Neuronal stem cell (in vitro differentiated cells): Measurements from ENCODE around the gene FECH.

Experiments
- DNase-seq: peaks from one replicate; pipeline ENCODE4 v3.0.0-alpha.2; 2013; ENCODE audit warnings: low spot score
- H2AFZ ChIP-seq: one replicate; pipeline ENCODE4 v1.6.1; 2013; ENCODE audit warnings: mild to moderate bottlenecking, low read length, inconsistent platforms
- H2AK5ac ChIP-seq: 2 replicates; pipeline ENCODE4 v1.6.1; 2013; ENCODE audit warnings: low read depth, mild to moderate bottlenecking, inconsistent platforms, low read length, moderate library complexity, mixed read lengths
- H2BK120ac ChIP-seq: 2 replicates; pipeline ENCODE4 v1.6.1; 2013; ENCODE audit warnings: low read depth, mild to moderate bottlenecking, inconsistent platforms, low read length, moderate library complexity, mixed read lengths
- H2BK12ac ChIP-seq: one replicate; pipeline ENCODE4 v1.6.1; 2013; ENCODE audit warnings: low read length, inconsistent platforms
- H2BK15ac ChIP-seq: 2 replicates; pipeline ENCODE4 v1.6.1; 2013; ENCODE audit warnings: mild to moderate bottlenecking, low read length, inconsistent platforms, mixed read lengths
- H2BK5ac ChIP-seq: one replicate; pipeline ENCODE4 v1.6.1; 2013; ENCODE audit warnings: inconsistent platforms, mild to moderate bottlenecking, low read length, moderate library complexity
- H3K14ac ChIP-seq: one replicate; pipeline ENCODE4 v1.6.1; 2013; ENCODE audit warnings: low read length, inconsistent platforms
- H3K18ac ChIP-seq: 2 replicates; pipeline ENCODE4 v1.6.1; 2013; ENCODE audit warnings: low read length, inconsistent platforms
- H3K23ac ChIP-seq: 2 replicates; pipeline ENCODE4 v1.6.1; 2013; ENCODE audit warnings: low read depth, mild to moderate bottlenecking, mixed read lengths, low read length, inconsistent platforms; ENCODE audit not compliant: poor library complexity
- H3K27ac ChIP-seq: replicated peaks from 3 replicates; pipeline ENCODE4 v1.5.1; 2013; ENCODE audit warnings: low read length, inconsistent platforms
- H3K27me3 ChIP-seq, 3 experiments: 2 replicates each; pipeline ENCODE4 v1.6.1; 2013; ENCODE audit warnings: low read length in 3 of 3, mild to moderate bottlenecking in 2 of 3, inconsistent platforms in 1 of 3, low read depth in 1 of 3, mixed read lengths in 1 of 3, moderate library complexity in 1 of 3; ENCODE audit not compliant: control insufficient read depth in 3 of 3, insufficient read depth in 3 of 3
- H3K36me3 ChIP-seq, 2 donors: replicated peaks in 1 of 2; 2 replicates each; pipeline ENCODE4 v1.6.1; 2013; ENCODE audit warnings: low read length in 2 of 2; ENCODE audit not compliant: control insufficient read depth in 2 of 2, insufficient read depth in 2 of 2
- H3K4ac ChIP-seq: 2 replicates; pipeline ENCODE4 v1.6.1; 2013; ENCODE audit warnings: inconsistent platforms, mild to moderate bottlenecking, low read length, moderate library complexity
- H3K4me1 ChIP-seq, 2 donors: 1 replicate in 1 of 2; 2 replicates in 1 of 2; pipeline ENCODE4 v1.6.1; 2013; ENCODE audit warnings: low read length in 2 of 2, low read depth in 1 of 2; ENCODE audit not compliant: control insufficient read depth in 2 of 2, insufficient read depth in 1 of 2
- H3K4me2 ChIP-seq: one replicate; pipeline ENCODE4 v1.6.1; 2013; ENCODE audit warnings: mild to moderate bottlenecking, low read length, inconsistent platforms; ENCODE audit not compliant: insufficient read depth, poor library complexity, severe bottlenecking
- H3K4me3 ChIP-seq, 2 donors: 2 replicates each; pipeline ENCODE4 v1.5.1; 2013; ENCODE audit warnings: low read length in 2 of 2, mild to moderate bottlenecking in 2 of 2, inconsistent platforms in 1 of 2, moderate library complexity in 1 of 2
- H3K79me1 ChIP-seq: one replicate; pipeline ENCODE4 v1.6.1; 2013; ENCODE audit warnings: low read depth, mild to moderate bottlenecking, inconsistent platforms, low read length, moderate library complexity
- H3K9ac ChIP-seq: one replicate; pipeline ENCODE4 v1.6.1; 2013; ENCODE audit warnings: mild to moderate bottlenecking, low read depth, low read length, inconsistent platforms; ENCODE audit not compliant: poor library complexity
- H3K9me3 ChIP-seq, 2 donors: replicated peaks in 1 of 2; 2 replicates each; pipeline versions ENCODE3 to v1.6.1; 2013; ENCODE audit warnings: low read length in 2 of 2, mild to moderate bottlenecking in 2 of 2, inconsistent platforms in 1 of 2, low read depth in 1 of 2, mixed read lengths in 1 of 2, moderate library complexity in 1 of 2; ENCODE audit not compliant: control insufficient read depth in 2 of 2, insufficient read depth in 1 of 2
- H4K8ac ChIP-seq: one replicate; pipeline ENCODE4 v1.6.1; 2013; ENCODE audit warnings: low read depth, mild to moderate bottlenecking, inconsistent platforms, low read length, moderate library complexity
- H4K91ac ChIP-seq: one replicate; pipeline ENCODE4 v1.6.1; 2013; ENCODE audit warnings: low read length, low read depth, mild to moderate bottlenecking, inconsistent platforms; ENCODE audit not compliant: poor library complexity
- WGBS, 2 donors: extraction: QIAGEN DNeasy Blood & Tissue Kit; methylation state at CpG; one replicate each; pipeline ENCODE4 v1.1.7; 2013; ENCODE audit warnings: missing lambda C conversion rate in 2 of 2, mixed read lengths in 1 of 2; ENCODE audit not compliant: insufficient read length in 2 of 2, insufficient replicate concordance in 1 of 2; ENCODE audit errors: extremely low coverage in 2 of 2; 5-methylcytosine and 5-hydroxymethylcytosine counted together

FECH gene

DNA sequence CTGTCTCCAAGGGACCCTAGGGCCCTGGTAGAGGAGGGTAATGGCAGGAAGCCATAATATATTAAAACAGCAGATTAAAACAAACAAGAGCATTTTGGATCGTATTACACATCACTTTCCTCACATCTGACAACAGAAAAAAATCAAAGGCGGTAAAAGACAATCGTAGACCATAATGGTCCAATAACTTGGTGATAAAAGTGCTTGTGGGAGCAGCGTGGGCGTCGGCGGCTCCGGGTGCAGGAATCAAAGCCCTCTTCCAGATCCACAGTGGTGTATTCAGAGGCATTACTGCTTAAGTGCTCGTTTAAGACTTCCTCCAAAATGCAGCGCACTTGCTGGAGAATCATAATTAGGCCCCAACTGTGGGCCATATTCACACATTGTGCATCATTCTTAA lies 68.0 kb downstream of the FECH start:
- Histone ChIP-seq H2BK15ac (no peak overlapping the region), H3K79me1 (no peaks in the 10 kb centered on the region), H3K27ac (no peak overlapping the region), H3K4me1 (no peaks in the 10 kb centered on the region), H3K14ac (no peak overlapping the region), H3K4me3 (no peak overlapping the region), H2BK120ac (no peak overlapping the region), H3K36me3 (no peaks in the 10 kb centered on the region), H3K23ac (no peak overlapping the region), H2AK5ac (no peak overlapping the region), H3K4me2 (no peak overlapping the region), H3K4ac (no peak overlapping the region), H3K27me3 (peaks cover 0 to 6% (median 0%) of the 10 kb centered on the region in 3 experiments), H3K18ac (no peak overlapping the region), H4K8ac (no peak overlapping the region), H3K9me3 (no peaks in the 10 kb centered on the region), H2BK12ac (no peak overlapping the region), H4K91ac (no peak overlapping the region), H3K9ac (no peak overlapping the region), H2AFZ (no peak overlapping the region), H2BK5ac (no peak overlapping the region)
- DNase-seq = no peak
- WGBS, 2 donors = no CpG with 5 or more reads among the region's 10 CpGs

DNA sequence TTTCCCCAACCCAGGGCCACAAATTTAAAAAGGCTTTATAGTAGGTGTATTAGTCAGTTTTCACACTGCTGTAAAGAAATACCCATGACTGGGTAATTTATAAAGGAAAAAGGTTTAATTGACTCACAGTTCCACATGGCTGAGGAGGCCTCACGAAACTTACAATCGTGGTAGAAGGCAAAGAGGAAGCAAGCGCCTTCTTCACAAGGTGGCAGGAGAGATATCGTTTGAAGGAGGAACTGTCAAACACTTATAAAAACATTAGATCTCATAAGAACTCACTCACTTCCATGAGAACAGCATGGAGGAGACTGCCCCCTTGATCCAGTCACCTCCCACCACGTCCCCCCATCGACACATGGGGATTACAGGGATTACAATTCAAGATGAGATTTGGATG lies 70.4 kb downstream of the FECH start:
- no peak overlapping the region for H2AFZ ChIP-seq
- H2BK12ac ChIP-seq = no peak overlapping the region
- H3K4ac ChIP-seq = no peak overlapping the region
- peaks cover 0 to 7% (median 0%) of the 10 kb centered on the region in 3 experiments for H3K27me3 ChIP-seq
- no peak for DNase-seq
- no peak overlapping the region for H3K4me2 ChIP-seq
- H3K4me1 ChIP-seq = no peaks in the 10 kb centered on the region
- no peak overlapping the region for H2AK5ac ChIP-seq
- no peak overlapping the region for H2BK15ac ChIP-seq
- H4K91ac ChIP-seq = no peak overlapping the region
- no peaks in the 10 kb centered on the region for H3K36me3 ChIP-seq
- H2BK5ac ChIP-seq = no peak overlapping the region
- no peak overlapping the region for H2BK120ac ChIP-seq
- H3K4me3 ChIP-seq = no peak overlapping the region
- no peak overlapping the region for H3K27ac ChIP-seq
- H3K14ac ChIP-seq = no peak overlapping the region
- no CpG with 5 or more reads among the region's 6 CpGs for WGBS, 2 donors
- no peak overlapping the region for H3K9ac ChIP-seq
- H3K18ac ChIP-seq = no peak overlapping the region
- H3K23ac ChIP-seq = no peak overlapping the region
- no peaks in the 10 kb centered on the region for H3K79me1 ChIP-seq
- H4K8ac ChIP-seq = no peak overlapping the region
- H3K9me3 ChIP-seq = no peaks in the 10 kb centered on the region

DNA sequence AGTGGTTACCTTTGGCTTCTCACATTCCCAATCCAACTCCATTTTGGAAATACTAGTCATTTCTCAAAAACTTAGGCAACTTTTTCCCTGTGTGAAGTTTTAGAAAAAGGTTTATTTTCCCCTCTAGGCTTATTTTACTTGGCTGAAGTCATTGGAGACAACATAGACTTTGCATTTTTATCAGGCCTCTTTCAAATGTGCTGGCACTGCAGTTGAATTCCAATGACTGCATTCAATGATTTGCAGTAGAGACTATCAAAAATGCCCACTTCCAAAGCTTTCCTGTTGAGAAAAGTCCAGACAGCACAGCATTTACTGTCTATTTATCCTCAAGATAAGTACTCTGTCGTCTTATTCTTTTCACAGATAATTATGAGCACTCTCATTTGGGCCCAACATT lies 81.3 kb downstream of the FECH start:
- Histone ChIP-seq H3K4me2 (no peak overlapping the region), H2AFZ (no peak overlapping the region), H3K27me3 (peaks cover 0 to 37% (median 0%) of the 10 kb centered on the region in 3 experiments), H3K4ac (no peak overlapping the region), H3K14ac (no peak overlapping the region), H3K36me3 (no peaks in the 10 kb centered on the region), H4K91ac (no peak overlapping the region), H2BK5ac (no peak overlapping the region), H3K23ac (no peak overlapping the region), H2AK5ac (no peak overlapping the region), H2BK120ac (no peak overlapping the region), H3K4me1 (no peaks in the 10 kb centered on the region), H3K4me3 (no peak overlapping the region), H3K27ac (no peak overlapping the region), H4K8ac (no peak overlapping the region), H2BK12ac (no peak overlapping the region), H3K9ac (no peak overlapping the region), H3K18ac (no peak overlapping the region), H3K79me1 (no peaks in the 10 kb centered on the region), H3K9me3 (no peaks in the 10 kb centered on the region), H2BK15ac (no peak overlapping the region)
- no CpG with 5 or more reads among the region's 1 CpG for WGBS, 2 donors
- no peak for DNase-seq

DNA sequence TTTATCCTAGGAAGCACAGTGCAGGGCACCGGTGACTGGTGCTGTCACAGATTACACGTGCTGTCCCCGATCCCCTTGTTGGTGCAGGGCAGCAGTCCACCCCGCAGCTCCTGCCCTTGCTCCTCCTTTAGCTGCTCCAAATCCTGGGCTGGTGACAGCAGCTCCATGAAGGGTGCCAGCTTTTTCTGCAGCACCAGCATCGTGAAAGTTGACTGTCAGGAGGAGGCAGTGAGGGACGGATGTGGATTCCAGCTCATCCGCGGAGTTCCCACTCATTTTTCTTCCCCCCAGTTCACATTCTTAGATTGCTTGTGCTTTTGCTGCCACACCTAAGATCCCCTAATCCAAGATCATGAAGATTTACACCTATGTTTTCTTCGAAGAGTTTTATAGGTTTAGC lies 83.9 kb downstream of the FECH start:
- no peak overlapping the region for H3K9ac ChIP-seq
- WGBS, 2 donors = no CpG with 5 or more reads among the region's 9 CpGs

More for the DNA sequence above, 83.9 kb downstream of the FECH start:
- H3K27ac ChIP-seq = no peak overlapping the region
- no peak overlapping the region for H4K8ac ChIP-seq
- no peak overlapping the region for H3K14ac ChIP-seq
- H3K4ac ChIP-seq = no peak overlapping the region
- no peak overlapping the region for H2BK5ac ChIP-seq
- H2BK12ac ChIP-seq = no peak overlapping the region
- H2AK5ac ChIP-seq = no peak overlapping the region
- no peak overlapping the region for H2BK15ac ChIP-seq
- no peaks in the 10 kb centered on the region for H3K9me3 ChIP-seq
- H3K36me3 ChIP-seq = no peaks in the 10 kb centered on the region
- no peak overlapping the region for H3K4me3 ChIP-seq
- no peak overlapping the region for H3K18ac ChIP-seq
- no peaks in the 10 kb centered on the region for H3K79me1 ChIP-seq
- DNase-seq = no peak
- H3K23ac ChIP-seq = peak overlapping the region; percentile 22
- no peak overlapping the region for H2BK120ac ChIP-seq
- no peak overlapping the region for H4K91ac ChIP-seq
- H3K4me1 ChIP-seq = no peaks in the 10 kb centered on the region
- H3K4me2 ChIP-seq = no peak overlapping the region
- peaks cover 0 to 34% (median 0%) of the 10 kb centered on the region in 3 experiments for H3K27me3 ChIP-seq
- no peak overlapping the region for H2AFZ ChIP-seq
